ENCODE results near the gene LPCAT2. TPM values are rescaled to one million over a fixed set of nuclear protein-coding genes. Genes with fewer than 3 reads are reported as not detected.

LPCAT2 gene
- total and polyA plus RNA-seq, 2 of the 8 experiments (the other 6 are each of a cell fraction or from before 2014, with no cell fraction given), result 2.2 to 10.6 TPM

DNA sequence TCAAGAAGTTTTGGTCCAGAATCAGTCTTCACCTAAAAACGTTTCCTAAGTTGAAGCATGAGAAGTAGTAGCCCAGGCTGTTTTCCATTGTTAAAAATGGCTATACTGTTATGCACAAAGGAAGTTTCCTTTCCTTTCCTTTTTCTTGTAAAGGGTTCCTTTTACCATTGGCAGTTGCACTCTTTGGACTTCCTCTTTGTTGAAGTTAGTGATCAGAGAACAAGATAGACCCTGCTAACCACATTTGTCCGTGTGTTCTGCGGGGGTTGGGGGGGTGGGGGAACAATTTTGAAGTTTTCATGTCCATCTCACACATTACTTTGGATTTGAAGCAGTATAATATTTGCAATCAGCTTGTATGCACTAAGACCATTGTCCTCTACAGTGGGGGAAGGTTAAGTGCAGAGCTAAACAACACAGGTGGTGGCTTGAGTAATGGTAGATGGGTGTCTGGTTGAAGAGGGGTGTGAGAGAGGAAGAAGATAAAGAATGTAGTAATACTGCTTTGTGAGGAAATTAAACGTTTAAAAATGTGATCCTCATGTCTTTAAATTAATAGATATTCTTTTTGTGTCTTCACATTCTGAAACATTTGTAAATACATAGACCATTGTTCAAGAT is 1.4 kb downstream of the LPCAT2 start:
- no peak overlapping the region for H4K8ac ChIP-seq (ENCODE audit: extremely low read depth, insufficient read depth, low read length)
- peaks cover 12 to 15% of the 10 kb centered on the region in 2 experiments; a peak in 2 of 4 replicates for H3K9me3 ChIP-seq (ENCODE audit: insufficient read depth in 2 of 2, low read depth in 1 of 2, low read length in 1 of 2)
- H3K56ac ChIP-seq (replicated peaks; ENCODE audit: insufficient read length, low read depth, low read length), result no peak overlapping the region
- H2BK5ac ChIP-seq (ENCODE audit: low read depth, low read length), result no peak overlapping the region
- no peak overlapping the region for H2AK5ac ChIP-seq (ENCODE audit: low read depth, low read length)
- ChIA-PET CTCF (ENCODE audit: partially characterized antibody) (interaction anchor here (0.7 to 2.0 kb wide), 5 partner anchors 9 to 194 kb away, joined by 3 to 5 read pairs (median 3); no protein-coding TSS in a partner anchor), POLR2A (ENCODE audit: partially characterized antibody) (interaction anchor here (0.8 to 1.0 kb wide), 2 partner anchors 30 to 35 kb away, joined by 3 read pairs; no protein-coding TSS in a partner anchor)
- H3K4me2 ChIP-seq (ENCODE audit: insufficient read depth in 1 of 2, low read depth in 2 of 2, low read length in 2 of 2), result peak overlapping the region; percentile 93 to 97
- H2BK12ac ChIP-seq (ENCODE audit: low read depth, low read length), result no peak overlapping the region
- H3K36me3 ChIP-seq (ENCODE audit: control insufficient read depth in 2 of 4, insufficient read depth in 4 of 4, low read length in 3 of 4), result peaks cover 0 to 7% (median 2%) of the 10 kb centered on the region in 4 experiments; a peak in 3 of 8 replicates
- H2AFZ ChIP-seq (ENCODE audit: low read length), result no peak overlapping the region
- TF ChIP-seq CEBPB (IDR thresholded peaks at IDR 0.05; ENCODE audit: low read depth, low read length) (no peak), POLR2AphosphoS5 (IDR thresholded peaks at IDR 0.05; ENCODE audit: low read depth, low read length) (no peak), SP1 (IDR thresholded peaks at IDR 0.05; ENCODE audit: low read depth, low read length) (no peak), TCF12 (IDR thresholded peaks at IDR 0.05; ENCODE audit: low read depth, low read length) (no peak), CHD2 (IDR thresholded peaks at IDR 0.05; ENCODE audit: low read length) (no peak), KDM5A (IDR thresholded peaks at IDR 0.05; ENCODE audit: low read length) (no peak), YY1 (IDR thresholded peaks at IDR 0.05; ENCODE audit: low read depth, low read length) (no peak), SRF (IDR thresholded peaks at IDR 0.05; ENCODE audit: low read depth, low read length) (no peak), SP4 (IDR thresholded peaks at IDR 0.05; ENCODE audit: low read length) (no peak), SP2 (IDR thresholded peaks at IDR 0.05; ENCODE audit: low read length) (no peak)
- TF ChIP-seq, protein P1, sequence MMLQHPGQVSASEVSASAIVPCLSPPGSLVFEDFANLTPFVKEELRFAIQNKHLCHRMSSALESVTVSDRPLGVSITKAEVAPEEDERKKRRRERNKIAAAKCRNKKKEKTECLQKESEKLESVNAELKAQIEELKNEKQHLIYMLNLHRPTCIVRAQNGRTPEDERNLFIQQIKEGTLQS (IDR thresholded peaks at IDR 0.05; ENCODE audit: insufficient read depth, low read depth, low read length), result no peak
- H2BK20ac ChIP-seq (ENCODE audit: low read length), result no peak overlapping the region
- H3K4ac ChIP-seq (replicated peaks; ENCODE audit: insufficient read length, low read depth, low read length), result no peak overlapping the region
- H3K18ac ChIP-seq (ENCODE audit: extremely low read depth, low read length), result no peak overlapping the region
- no peak overlapping the region for H2BK15ac ChIP-seq (ENCODE audit: low read length)
- FAIRE-seq (no peak), DNase-seq (ENCODE audit: low read depth in 1 of 2, low spot score in 2 of 2) (no peak)
- H3K9ac ChIP-seq (replicated peaks in 1 of 4; ENCODE audit: extremely low read depth in 1 of 4, low read depth in 3 of 4, low read length in 3 of 4), result no peak overlapping the region
- H3K23ac ChIP-seq (ENCODE audit: insufficient read length), result no peak overlapping the region
- H3K27me3 ChIP-seq (replicated peaks in 1 of 4; ENCODE audit: control insufficient read depth in 3 of 4, extremely low read depth in 1 of 4, insufficient read depth in 3 of 4, low read length in 3 of 4), result no peaks in the 10 kb centered on the region; a peak in 1 of 7 replicates
- no peak overlapping the region for H3K27ac ChIP-seq (ENCODE audit: low read depth, low read length)
- H4K5ac ChIP-seq (ENCODE audit: insufficient read length, low read depth, low read length), result no peak overlapping the region
- no peak overlapping the region for H2BK120ac ChIP-seq (replicated peaks; ENCODE audit: low read depth, low read length)
- H3K79me1 ChIP-seq (ENCODE audit: low read depth, low read length), result no peaks in the 10 kb centered on the region
- no peaks in the 10 kb centered on the region for H4K20me1 ChIP-seq (replicated peaks in 1 of 2; ENCODE audit: control insufficient read depth in 1 of 2, insufficient read depth in 2 of 2, low read length in 2 of 2)
- peaks cover 6% of the 10 kb centered on the region; the same call in 1 of the 2 replicates for H3K23me2 ChIP-seq (ENCODE audit: low read depth, low read length)
- H3K4me3 ChIP-seq (ENCODE audit: extremely low read depth in 1 of 4, insufficient read depth in 2 of 4, low read depth in 3 of 4, low read length in 4 of 4), result peak overlapping the region in 3 of 4 experiments; percentile 53 to 84 (median 59); a peak in 5 of 8 replicates
- H3K4me1 ChIP-seq (replicated peaks in 1 of 4; ENCODE audit: control insufficient read depth in 3 of 4, insufficient read depth in 4 of 4, low read length in 3 of 4), result peaks cover 0 to 4% (median 2%) of the 10 kb centered on the region in 4 experiments; a peak in 4 of 7 replicates
- H3K14ac ChIP-seq (ENCODE audit: insufficient read length), result no peak overlapping the region
- 72% methylated on average over 4 of the region's 4 CpGs; no CpG with 5 or more reads in 1 of the 2 experiments for WGBS, 2 experiments (ENCODE audit: extremely low coverage in 1 of 2, insufficient coverage in 1 of 2, insufficient read length in 1 of 2, insufficient replicate concordance in 2 of 2, low coverage in 1 of 2, low lambda C conversion rate in 2 of 2, missing lambda C conversion rate in 1 of 2)
- no peak overlapping the region for H4K91ac ChIP-seq (replicated peaks; ENCODE audit: insufficient read length, low read length)
- H3K79me2 ChIP-seq (ENCODE audit: control insufficient read depth in 1 of 2, insufficient read depth in 2 of 2, low read length in 2 of 2), result no peaks in the 10 kb centered on the region
